Lung microvascular endothelial cell (primary cell): ENCODE data around the gene DIS3L2. TPM values are rescaled to one million over a fixed set of nuclear protein-coding genes. Genes with fewer than 3 reads are reported as not detected.

ENCODE experiments used
- DNase-seq, 2 donors: peaks; one replicate each; pipeline versions ENCODE4 v3.0.0 to v3.0.0-alpha.2; 2010; ENCODE audit warnings: low read depth in 2 of 2
- total RNA-seq: library from RNA; depleted of rRNA; stranded (reverse); fragments of >200 nt; gene quantifications from 2 replicates; pipeline ENCODE4 v1.2.1, GENCODE V29; 2014

The DIS3L2 gene
- total RNA-seq = 10.2 and 14.1 TPM in 2 replicates

- DNase-seq = peak; percentile 88
These were observed at the start of gene DIS3L2 for GRCh38 chr2:231961349-231962166. Gene DIS3L2, plus strand, starts transcription at chr2:231961713. Its CDS starts 53,215 bp downstream, at chr2:232014928.

GRCh38 chr2:231914077-231914690 lies 47.3 kb upstream of the DIS3L2 start:
- DNase-seq = no peak

GRCh38 chr2:231917280-231918066 lies 44.0 kb upstream of the DIS3L2 start:
- peak in 1 of 2 donors; percentile 42 for DNase-seq

GRCh38 chr2:231918501-231919330 lies 42.8 kb upstream of the DIS3L2 start:
- DNase-seq = no peak

- no peak for DNase-seq
These were observed 42.0 kb upstream of the DIS3L2 start for GRCh38 chr2:231919341-231920035.

- DNase-seq = no peak
These were observed 41.1 kb upstream of the DIS3L2 start for GRCh38 chr2:231920366-231920765.

GRCh38 chr2:231920795-231921194 lies 40.7 kb upstream of the DIS3L2 start:
- no peak for DNase-seq

GRCh38 chr2:231922311-231923009 lies 39.1 kb upstream of the DIS3L2 start:
- DNase-seq = no peak

- no peak for DNase-seq
These were observed 38.5 kb upstream of the DIS3L2 start for GRCh38 chr2:231923010-231923344.

GRCh38 chr2:231923951-231924888 lies 37.3 kb upstream of the DIS3L2 start:
- DNase-seq = no peak

- no peak for DNase-seq
These were observed 36.6 kb upstream of the DIS3L2 start for GRCh38 chr2:231924889-231925275.

- peak; percentile 89 to 91 for DNase-seq
These were observed 36.0 kb upstream of the DIS3L2 start for GRCh38 chr2:231925303-231926179.

GRCh38 chr2:231926180-231926741 lies 35.3 kb upstream of the DIS3L2 start, which contains the start of gene NPPC:
Gene NPPC, minus strand, starts transcription at chr2:231926396. Its CDS starts 147 bp downstream, at chr2:231926249.
- peak; percentile 72 to 79 for DNase-seq

GRCh38 chr2:231926761-231927565 lies 34.5 kb upstream of the DIS3L2 start:
- DNase-seq = peak in 1 of 2 donors; percentile 30

- no peak for DNase-seq
These were observed 34.0 kb upstream of the DIS3L2 start for GRCh38 chr2:231927566-231927890.

GRCh38 chr2:231928481-231928880 lies 33.0 kb upstream of the DIS3L2 start:
- peak; percentile 14 to 30 for DNase-seq
